ENCODE data around the gene LNX1.

DNA sequence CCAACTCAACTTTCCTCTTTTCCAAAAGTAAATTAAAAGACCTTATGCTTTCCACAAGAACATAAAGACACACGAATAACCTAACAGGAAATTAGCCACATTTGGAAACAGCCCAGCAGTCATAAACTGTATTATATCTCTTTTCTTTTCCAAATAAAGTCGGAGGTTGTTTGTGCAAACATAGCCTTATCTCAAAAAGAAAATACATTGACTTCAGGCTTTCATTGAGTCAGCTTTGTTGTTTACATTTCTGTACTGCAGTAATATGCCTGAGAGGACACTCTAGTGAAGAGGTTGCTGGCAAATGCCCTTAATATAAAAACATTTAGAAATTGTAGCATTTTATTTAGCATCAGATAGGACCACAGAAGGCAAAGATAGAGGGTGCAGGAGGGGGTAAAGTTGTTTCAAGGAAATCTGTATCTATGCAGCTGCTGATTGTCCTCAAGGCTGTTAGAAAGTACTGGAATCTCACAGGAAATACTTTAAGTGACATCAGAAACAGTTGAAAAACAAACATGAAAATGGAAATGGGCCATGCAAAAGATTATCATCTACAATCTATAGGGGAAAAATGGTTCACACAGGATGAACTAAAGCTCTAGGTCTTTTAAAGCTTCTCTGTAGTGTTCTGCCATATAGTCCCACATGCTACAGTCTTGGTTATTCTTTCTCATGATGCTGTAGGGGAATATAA lies 14.5 kb downstream of the LNX1 start:
- TF ChIP-seq ZNF274 (IDR thresholded peaks at IDR 0.05; ENCODE audit: low read depth, low read length): no peak
- no peak for TF ChIP-seq YY1 (IDR thresholded peaks at IDR 0.05; ENCODE audit: insufficient read depth, insufficient read length)
